ENCODE results near the gene ZNF3.

Gene ZNF3

DNA sequence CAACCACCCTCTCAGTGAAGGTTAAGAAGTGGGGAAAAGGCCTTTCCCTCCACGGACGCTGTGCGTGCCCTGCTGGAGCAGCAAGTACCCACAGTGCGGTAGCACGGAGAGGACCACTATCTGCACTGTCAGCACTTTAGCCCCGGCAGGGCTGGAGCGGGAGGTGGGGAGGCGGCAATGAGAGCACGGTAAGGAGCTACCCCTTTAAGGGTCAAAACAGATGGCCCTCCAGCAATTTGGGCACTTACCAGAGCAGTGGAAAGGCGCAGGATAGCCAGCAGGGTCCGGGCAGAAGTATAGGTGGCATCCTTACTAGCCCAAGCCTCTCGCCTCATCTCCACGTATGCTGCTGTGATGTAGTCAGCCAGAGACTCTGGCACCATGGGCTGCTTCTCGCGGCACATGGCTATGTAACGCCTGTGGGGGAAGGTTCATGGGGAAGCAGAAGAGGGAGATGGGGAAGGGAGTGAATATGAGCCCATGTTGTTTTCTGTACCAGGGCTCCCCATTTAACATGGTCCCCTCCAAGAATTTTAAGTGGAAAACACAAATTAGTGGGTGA lies 12.5 kb upstream of the ZNF3 start:
- Histone ChIP-seq H3K4me3 (ENCODE audit: low read length) (no peak overlapping the region), H3K36me3 (replicated peaks; ENCODE audit: low read depth, low read length) (peaks cover 76% of the 10 kb centered on the region), H4K20me1 (ENCODE audit: insufficient read depth, low read length) (peaks cover 29% of the 10 kb centered on the region), H2AFZ (ENCODE audit: low read depth, low read length) (no peak overlapping the region), H3K79me2 (ENCODE audit: low read length) (peaks cover 36% of the 10 kb centered on the region), H3K27ac (ENCODE audit: low read length) (no peak overlapping the region), H3K9ac (ENCODE audit: low read length) (no peak overlapping the region), H3K4me1 (ENCODE audit: low read length) (peaks cover 6% of the 10 kb centered on the region), H3K4me2 (ENCODE audit: low read length) (no peak overlapping the region), H3K9me3 (ENCODE audit: insufficient read depth, low read length) (no peaks in the 10 kb centered on the region), H3K27me3 (ENCODE audit: low read depth, low read length) (no peaks in the 10 kb centered on the region)
- TF ChIP-seq EZH2phosphoT487 (IDR thresholded peaks at IDR 0.05; ENCODE audit: low read depth), result no peak
- TF ChIP-seq, protein P1, sequence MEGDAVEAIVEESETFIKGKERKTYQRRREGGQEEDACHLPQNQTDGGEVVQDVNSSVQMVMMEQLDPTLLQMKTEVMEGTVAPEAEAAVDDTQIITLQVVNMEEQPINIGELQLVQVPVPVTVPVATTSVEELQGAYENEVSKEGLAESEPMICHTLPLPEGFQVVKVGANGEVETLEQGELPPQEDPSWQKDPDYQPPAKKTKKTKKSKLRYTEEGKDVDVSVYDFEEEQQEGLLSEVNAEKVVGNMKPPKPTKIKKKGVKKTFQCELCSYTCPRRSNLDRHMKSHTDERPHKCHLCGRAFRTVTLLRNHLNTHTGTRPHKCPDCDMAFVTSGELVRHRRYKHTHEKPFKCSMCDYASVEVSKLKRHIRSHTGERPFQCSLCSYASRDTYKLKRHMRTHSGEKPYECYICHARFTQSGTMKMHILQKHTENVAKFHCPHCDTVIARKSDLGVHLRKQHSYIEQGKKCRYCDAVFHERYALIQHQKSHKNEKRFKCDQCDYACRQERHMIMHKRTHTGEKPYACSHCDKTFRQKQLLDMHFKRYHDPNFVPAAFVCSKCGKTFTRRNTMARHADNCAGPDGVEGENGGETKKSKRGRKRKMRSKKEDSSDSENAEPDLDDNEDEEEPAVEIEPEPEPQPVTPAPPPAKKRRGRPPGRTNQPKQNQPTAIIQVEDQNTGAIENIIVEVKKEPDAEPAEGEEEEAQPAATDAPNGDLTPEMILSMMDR (IDR thresholded peaks at IDR 0.05; ENCODE audit: low read depth, low read length), result no peak

DNA sequence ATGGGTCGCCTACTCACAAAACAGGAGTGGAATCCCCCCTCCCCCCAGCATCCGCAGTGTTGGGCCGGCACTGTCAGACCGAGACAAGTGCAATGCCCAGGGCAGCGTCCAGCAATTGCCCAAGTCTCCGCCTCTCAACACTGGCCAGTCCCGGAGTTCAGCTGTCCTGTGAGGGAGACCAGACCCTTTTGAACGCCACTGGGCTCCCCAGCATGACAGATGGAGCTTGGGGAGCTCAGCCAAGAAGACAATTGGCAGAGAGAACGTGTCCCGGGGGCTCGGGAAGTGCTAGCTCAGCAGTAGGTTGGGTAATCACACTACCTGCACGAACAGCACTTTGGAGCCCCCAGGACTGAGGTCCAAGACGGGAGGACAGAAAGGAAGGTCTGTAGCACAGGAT lies 12.0 kb upstream of the ZNF3 start:
- H3K36me3 ChIP-seq (replicated peaks; ENCODE audit: low read depth, low read length), result peaks cover 71% of the 10 kb centered on the region
- TF ChIP-seq EZH2phosphoT487 (IDR thresholded peaks at IDR 0.05; ENCODE audit: low read depth), result no peak
- TF ChIP-seq, protein P1 (IDR thresholded peaks at IDR 0.05; ENCODE audit: low read depth, low read length), result no peak
- H2AFZ ChIP-seq (ENCODE audit: low read depth, low read length), result no peak overlapping the region
- H3K9me3 ChIP-seq (ENCODE audit: insufficient read depth, low read length), result no peaks in the 10 kb centered on the region
- H3K27me3 ChIP-seq (ENCODE audit: low read depth, low read length), result no peaks in the 10 kb centered on the region
- H3K4me1 ChIP-seq (ENCODE audit: low read length), result peaks cover 7% of the 10 kb centered on the region
- no peak overlapping the region for H3K27ac ChIP-seq (ENCODE audit: low read length)
- peaks cover 25% of the 10 kb centered on the region for H4K20me1 ChIP-seq (ENCODE audit: insufficient read depth, low read length)
- no peak overlapping the region for H3K9ac ChIP-seq (ENCODE audit: low read length)
- peaks cover 33% of the 10 kb centered on the region for H3K79me2 ChIP-seq (ENCODE audit: low read length)
- H3K4me2 ChIP-seq (ENCODE audit: low read length), result no peak overlapping the region
- H3K4me3 ChIP-seq (ENCODE audit: low read length), result no peak overlapping the region

DNA sequence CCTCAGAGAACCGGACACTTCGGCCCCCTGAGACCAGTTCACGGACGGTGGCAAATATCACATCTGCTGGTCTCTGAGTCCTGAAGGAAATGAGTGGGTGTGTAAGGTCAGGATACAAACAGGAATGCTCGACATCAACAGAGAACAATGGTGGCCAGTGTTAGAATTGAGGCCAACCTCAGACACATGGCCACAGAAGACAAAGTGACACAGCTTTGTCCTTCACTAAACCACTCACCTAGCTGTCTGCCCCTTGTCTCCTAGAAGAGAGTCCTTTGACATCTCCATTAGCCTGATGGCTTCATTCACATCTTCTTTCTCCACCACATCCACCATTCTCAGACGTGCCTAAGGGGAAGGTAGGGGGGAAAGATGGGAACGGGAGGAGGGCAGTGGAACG lies 11.5 kb upstream of the ZNF3 start:
- Histone ChIP-seq H3K9me3 (ENCODE audit: insufficient read depth, low read length) (no peaks in the 10 kb centered on the region), H3K27ac (ENCODE audit: low read length) (no peak overlapping the region), H3K36me3 (replicated peaks; ENCODE audit: low read depth, low read length) (peaks cover 67% of the 10 kb centered on the region), H3K4me2 (ENCODE audit: low read length) (no peak overlapping the region), H3K27me3 (ENCODE audit: low read depth, low read length) (no peaks in the 10 kb centered on the region), H3K9ac (ENCODE audit: low read length) (no peak overlapping the region), H3K79me2 (ENCODE audit: low read length) (peaks cover 28% of the 10 kb centered on the region), H2AFZ (ENCODE audit: low read depth, low read length) (no peak overlapping the region), H4K20me1 (ENCODE audit: insufficient read depth, low read length) (peaks cover 21% of the 10 kb centered on the region), H3K4me3 (ENCODE audit: low read length) (no peak overlapping the region), H3K4me1 (ENCODE audit: low read length) (peaks cover 11% of the 10 kb centered on the region)
- no peak for TF ChIP-seq EZH2phosphoT487 (IDR thresholded peaks at IDR 0.05; ENCODE audit: low read depth)
- TF ChIP-seq, protein P1 (IDR thresholded peaks at IDR 0.05; ENCODE audit: low read depth, low read length), result no peak

DNA sequence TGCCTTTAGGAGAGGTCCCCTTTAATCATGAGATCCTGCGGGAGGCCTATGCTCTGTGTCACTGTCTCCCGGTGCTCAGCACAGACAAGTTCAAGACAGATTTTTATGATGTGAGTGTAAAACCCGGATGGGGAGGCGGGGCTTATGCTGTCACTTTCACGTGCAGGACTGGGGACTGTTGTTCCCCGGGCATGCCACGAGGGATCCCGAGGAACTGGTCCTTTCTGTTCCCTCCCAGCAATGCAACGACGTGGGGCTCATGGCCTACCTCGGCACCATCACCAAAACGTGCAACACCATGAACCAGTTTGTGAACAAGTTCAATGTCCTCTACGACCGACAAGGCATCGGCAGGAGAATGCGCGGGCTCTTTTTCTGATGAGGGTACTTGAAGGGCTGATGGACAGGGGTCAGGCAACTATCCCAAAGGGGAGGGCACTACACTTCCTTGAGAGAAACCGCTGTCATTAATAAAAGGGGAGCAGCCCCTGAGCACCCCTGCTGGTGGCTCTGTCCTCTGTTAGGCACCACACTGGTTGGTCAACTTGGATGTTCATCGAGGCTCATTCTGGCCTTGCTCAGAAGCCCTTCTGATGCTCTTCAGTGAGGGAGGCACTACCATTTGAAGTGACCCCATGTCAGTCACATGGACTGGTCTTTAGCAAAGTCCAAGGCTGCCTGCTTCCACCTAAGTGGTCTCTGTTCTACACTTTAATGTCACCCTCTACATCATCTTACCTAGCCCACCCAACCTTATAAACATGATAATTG lies 10.1 kb upstream of the ZNF3 start:
- peaks cover 55% of the 10 kb centered on the region for H3K36me3 ChIP-seq (replicated peaks; ENCODE audit: low read depth, low read length)

More for the DNA sequence above, 10.1 kb upstream of the ZNF3 start:
- no peak overlapping the region for H3K4me3 ChIP-seq (ENCODE audit: low read length)
- peaks cover 11% of the 10 kb centered on the region for H3K4me1 ChIP-seq (ENCODE audit: low read length)
- H3K9ac ChIP-seq (ENCODE audit: low read length), result no peak overlapping the region
- H3K27ac ChIP-seq (ENCODE audit: low read length), result no peak overlapping the region
- no peak overlapping the region for H3K4me2 ChIP-seq (ENCODE audit: low read length)
- peaks cover 16% of the 10 kb centered on the region for H4K20me1 ChIP-seq (ENCODE audit: insufficient read depth, low read length)
- H2AFZ ChIP-seq (ENCODE audit: low read depth, low read length), result no peak overlapping the region
- no peaks in the 10 kb centered on the region for H3K9me3 ChIP-seq (ENCODE audit: insufficient read depth, low read length)
- TF ChIP-seq, protein P1 (IDR thresholded peaks at IDR 0.05; ENCODE audit: low read depth, low read length), result no peak
- no peak for TF ChIP-seq EZH2phosphoT487 (IDR thresholded peaks at IDR 0.05; ENCODE audit: low read depth)
- no peaks in the 10 kb centered on the region for H3K27me3 ChIP-seq (ENCODE audit: low read depth, low read length)
- H3K79me2 ChIP-seq (ENCODE audit: low read length), result peaks cover 17% of the 10 kb centered on the region

Data from OCI-LY3 (cell line).